Gastroesophageal sphincter (tissue), 3 donors: ENCODE results near the gene FANK1.
"Not testable (repeated sequence)": the region's sequence is repeated elsewhere in the genome, so short reads cannot be mapped to it uniquely, and the experiment has no call there.

Source experiments
- EP300 ChIP-seq: sonication (generic); formaldehyde crosslinking; IDR thresholded peaks from one replicate; pipeline ENCODE4 v1.6.1; 2017; ENCODE audit warnings: antibody characterized with exemption, mild to moderate bottlenecking
- POLR2A ChIP-seq, 2 donors: fragments of 450-650 bp; IDR thresholded peaks; one replicate each; pipeline ENCODE4 v1.6.1; 2017; ENCODE audit warnings: antibody characterized with exemption in 2 of 2, mild to moderate bottlenecking in 2 of 2, moderate library complexity in 1 of 2
- POLR2AphosphoS5 ChIP-seq: sonication (generic); formaldehyde crosslinking; IDR thresholded peaks from one replicate; pipeline ENCODE4 v1.6.1; 2017; ENCODE audit warnings: antibody characterized with exemption
- TF ChIP-seq, protein P1 (sequence below), 4 experiments: fragments of 200-600 bp in 2 of 4; fragments of 450-650 bp in 2 of 4; sonication (generic) in 1 of 4; IDR thresholded peaks; one replicate each; pipeline ENCODE4 v1.5.1; 2017 to 2019; ENCODE audit warnings: antibody characterized with exemption in 4 of 4, mild to moderate bottlenecking in 2 of 4, moderate library complexity in 2 of 4

DNA sequence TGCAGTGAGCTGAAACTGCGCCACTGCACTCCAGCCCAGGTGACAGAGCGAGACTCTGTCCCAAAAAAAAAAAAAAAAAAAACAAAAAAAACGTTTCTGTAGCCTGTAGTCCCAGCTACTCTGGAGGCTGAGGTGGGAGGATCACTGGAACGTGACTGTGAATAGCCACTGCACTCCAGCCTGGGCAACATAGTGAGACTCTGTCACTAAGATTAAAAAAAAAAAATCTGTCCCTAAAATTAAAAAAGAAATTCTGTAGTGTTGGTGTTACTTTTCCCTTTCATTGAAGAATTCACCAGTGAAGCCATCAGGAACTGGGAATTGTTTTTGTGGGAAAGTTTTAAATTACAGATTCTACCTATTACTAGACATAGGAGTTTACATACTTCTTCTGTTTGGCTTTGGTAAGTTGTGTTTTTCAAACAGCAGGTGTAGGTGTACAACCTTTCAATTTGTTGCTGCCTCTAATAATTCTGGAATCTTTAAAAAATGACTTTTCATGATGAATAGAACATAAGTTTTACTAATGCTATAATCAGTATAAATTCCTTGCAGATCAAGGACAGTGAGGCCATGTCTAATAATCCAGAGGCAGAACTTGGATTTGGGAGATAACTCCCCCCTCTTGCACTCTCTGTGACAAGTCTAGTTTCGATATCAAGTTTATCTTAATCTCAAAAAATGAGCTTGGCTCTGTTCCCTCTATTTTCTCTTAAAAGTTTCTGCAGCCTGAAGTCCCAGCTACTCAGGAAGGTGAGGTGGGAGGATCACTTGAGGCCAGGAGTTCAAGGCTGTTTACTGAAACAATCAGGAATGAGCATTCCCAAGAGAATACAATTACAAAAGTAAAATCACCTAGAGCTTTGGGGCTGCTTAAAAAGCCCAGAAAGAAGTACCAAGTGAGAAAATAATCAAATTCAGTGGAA is 9.0 kb downstream of the FANK1 start:
- TF ChIP-seq EP300; POLR2A (IDR thresholded peaks at IDR 0.05); POLR2AphosphoS5: not testable (repeated sequence)
- TF ChIP-seq, protein P1, sequence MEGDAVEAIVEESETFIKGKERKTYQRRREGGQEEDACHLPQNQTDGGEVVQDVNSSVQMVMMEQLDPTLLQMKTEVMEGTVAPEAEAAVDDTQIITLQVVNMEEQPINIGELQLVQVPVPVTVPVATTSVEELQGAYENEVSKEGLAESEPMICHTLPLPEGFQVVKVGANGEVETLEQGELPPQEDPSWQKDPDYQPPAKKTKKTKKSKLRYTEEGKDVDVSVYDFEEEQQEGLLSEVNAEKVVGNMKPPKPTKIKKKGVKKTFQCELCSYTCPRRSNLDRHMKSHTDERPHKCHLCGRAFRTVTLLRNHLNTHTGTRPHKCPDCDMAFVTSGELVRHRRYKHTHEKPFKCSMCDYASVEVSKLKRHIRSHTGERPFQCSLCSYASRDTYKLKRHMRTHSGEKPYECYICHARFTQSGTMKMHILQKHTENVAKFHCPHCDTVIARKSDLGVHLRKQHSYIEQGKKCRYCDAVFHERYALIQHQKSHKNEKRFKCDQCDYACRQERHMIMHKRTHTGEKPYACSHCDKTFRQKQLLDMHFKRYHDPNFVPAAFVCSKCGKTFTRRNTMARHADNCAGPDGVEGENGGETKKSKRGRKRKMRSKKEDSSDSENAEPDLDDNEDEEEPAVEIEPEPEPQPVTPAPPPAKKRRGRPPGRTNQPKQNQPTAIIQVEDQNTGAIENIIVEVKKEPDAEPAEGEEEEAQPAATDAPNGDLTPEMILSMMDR (IDR thresholded peaks at IDR 0.05), result not testable (repeated sequence)
